Medulla oblongata (tissue), 1 donor: ENCODE measurements around the gene ATXN1.
"Not testable (repeated sequence)": the region's sequence is repeated elsewhere in the genome, so short reads cannot be mapped to it uniquely, and the experiment has no call there.

ENCODE experiments used
- DNase-seq: peaks from one replicate; pipeline ENCODE4 v3.0.0-alpha.2; 2015; ENCODE audit errors: extremely low spot score

ATXN1 gene

DNA sequence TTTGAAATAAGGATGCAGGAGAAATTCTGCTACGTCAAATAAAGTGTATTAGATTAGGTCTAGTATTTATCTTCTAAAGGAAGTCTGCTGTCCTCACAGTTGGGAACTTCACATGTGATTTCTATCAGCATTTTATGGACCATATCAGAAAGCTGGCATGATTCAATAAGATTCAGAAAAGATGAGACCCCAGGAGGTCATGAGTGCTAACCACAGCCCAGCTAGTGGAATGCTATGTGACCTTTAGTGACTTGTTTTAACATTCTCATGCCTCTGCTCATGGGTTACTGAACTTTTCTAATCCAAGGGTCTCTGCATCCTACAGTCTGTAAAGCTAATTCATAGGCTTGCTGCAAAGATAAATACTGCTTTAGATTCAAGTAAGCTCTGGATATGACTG, 372.8 kb downstream of the ATXN1 start:
- DNase-seq, result no peak

DNA sequence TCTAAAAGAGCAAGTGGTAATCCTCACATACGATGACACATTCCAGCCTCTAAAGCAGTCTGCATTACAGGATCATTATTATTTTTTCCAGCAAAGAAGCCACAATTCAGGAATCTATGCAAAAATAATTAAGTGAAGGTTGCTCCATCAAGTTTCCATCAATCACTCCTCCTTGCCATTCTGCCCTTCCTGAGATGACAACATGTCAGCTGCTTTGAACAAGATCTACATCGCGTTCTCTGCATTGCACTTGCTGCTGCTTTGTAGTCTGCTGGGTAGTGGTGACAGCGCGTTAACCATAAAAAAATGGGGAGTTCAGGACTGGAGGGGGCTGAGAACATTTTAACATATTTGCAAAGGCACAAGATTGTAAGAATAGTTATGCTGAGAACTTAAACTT, 375.2 kb downstream of the ATXN1 start:
- DNase-seq, result no peak

DNA sequence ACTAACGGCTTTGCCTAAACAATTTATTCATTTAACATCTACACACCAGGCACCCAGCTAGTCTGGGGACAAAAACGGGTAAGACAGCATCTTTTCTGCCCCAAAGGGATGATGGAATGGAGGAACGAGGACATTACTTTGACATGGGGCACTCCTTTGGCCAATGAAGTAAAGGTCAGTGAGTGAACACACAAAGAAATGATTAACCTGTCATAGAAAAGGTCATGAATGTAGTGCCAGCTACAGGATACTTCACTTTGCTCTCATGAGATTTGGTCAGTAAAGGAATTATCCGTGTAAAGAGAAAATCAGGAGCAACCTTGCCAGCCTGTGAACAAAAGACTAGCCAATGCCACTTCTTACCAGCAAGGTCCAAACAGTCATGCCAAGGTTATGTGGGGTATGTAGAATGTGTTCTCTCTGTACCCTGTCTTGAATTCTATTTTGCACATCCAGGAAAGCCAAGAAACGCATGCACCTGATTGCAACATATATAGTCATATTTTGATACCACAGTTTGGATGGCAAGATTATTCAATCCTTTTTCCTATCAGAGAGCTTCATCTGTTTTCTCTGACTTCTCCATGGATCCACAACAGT, 377.6 kb downstream of the ATXN1 start:
- DNase-seq, result no peak

DNA sequence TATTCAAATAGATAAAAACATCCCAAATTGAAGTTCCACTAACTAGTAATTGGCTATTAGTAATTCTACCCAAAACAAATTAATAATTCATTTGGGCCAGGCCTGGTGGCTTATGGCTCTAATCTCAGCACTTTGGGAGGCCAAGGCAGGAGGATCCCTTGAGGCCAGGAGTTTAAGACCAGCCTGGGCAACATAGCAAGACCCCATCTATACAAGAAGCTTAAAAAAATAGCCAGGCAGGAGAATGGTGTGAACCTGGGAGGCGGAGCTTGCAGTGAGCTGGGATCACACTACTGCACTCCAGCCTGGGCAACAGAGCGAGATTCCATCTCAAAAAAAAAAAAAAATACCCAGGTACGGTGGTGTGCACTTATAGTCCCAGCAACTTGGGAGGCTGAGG, 379.3 kb downstream of the ATXN1 start:
- DNase-seq, result not testable (repeated sequence)

DNA sequence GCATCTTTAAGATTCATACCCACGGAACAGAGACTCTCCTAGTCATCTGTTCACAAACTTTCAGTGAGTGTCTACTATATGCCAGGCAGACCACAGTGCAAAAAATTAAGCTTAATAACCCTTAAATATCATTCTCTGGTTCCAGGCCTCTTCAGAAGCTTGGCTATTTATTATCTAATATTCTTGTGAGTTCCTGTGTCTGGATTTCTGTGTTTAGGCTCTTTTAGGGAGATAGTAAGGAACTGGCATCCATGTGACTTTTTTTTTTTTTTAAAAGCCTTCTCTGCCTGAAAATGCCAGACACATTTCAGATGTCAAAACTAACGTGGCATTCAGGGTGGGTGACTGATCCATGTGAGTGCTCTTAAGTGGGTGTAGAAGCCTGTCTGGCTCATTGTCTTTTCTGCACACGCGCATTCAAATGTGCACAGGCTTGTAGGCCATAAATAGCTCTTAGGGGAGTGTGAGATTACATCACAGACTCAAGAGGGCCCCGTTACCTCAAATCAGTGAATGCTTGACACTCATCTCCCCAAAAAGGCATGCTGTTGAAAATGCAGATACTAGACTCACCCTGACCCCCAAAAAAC, 380.9 kb downstream of the ATXN1 start:
- DNase-seq, result no peak

DNA sequence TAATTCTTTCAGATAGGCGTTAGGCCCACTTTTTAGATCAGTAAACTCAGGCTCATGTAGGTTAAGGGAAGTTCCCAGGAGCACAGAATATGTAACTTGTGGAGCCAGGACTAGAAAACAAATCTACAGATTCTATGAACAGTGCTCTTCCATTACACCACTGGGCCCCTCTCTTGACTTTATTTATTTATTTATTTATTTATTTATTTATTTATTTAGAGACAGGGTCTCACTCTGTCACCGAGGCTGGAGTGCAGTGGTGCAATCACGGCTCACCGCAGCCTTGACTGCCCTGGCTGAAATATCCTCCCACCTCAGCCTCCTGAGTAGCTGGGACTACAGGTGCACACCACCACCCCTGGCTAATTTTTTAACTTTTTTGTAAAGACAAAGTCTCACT, 382.9 kb downstream of the ATXN1 start:
- not testable (repeated sequence) for DNase-seq

DNA sequence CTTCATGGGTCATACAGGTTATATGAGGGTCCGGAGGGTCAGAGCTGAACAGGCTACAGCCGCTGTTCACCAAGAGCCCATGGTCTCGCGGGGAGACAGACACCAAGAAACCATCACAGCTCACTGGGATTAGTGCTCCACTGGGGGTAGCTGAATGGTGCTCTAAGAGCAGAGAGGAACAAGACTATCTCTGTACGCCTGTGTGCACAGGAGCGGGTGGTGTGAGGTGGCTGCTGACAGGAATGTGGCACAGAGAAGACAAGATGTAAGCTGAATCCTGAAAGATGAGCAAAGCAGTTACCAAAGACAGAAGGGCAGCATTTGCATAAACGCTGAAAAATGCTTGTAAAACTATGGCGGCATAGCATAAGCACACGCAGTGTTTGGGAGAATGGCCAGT, 383.8 kb downstream of the ATXN1 start:
- no peak for DNase-seq

DNA sequence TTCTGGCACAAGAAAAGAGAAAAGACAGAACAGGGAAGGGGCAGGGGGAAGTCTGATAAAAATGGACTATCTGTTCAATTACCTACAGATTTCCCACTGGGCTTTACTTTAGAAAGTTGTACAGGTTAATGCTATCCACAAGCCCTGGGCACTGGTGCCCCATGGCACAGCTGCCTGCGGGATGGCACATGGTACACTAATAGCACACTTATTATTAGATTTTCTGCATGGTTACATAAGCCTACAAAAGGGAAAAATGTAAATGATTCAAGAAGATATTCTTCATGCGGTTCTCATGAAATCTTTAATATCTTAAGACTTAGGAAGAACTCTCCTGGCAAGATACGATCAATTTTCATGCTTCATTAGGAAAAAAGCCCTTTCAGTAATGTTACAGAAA, 385.4 kb downstream of the ATXN1 start:
- DNase-seq, result no peak

DNA sequence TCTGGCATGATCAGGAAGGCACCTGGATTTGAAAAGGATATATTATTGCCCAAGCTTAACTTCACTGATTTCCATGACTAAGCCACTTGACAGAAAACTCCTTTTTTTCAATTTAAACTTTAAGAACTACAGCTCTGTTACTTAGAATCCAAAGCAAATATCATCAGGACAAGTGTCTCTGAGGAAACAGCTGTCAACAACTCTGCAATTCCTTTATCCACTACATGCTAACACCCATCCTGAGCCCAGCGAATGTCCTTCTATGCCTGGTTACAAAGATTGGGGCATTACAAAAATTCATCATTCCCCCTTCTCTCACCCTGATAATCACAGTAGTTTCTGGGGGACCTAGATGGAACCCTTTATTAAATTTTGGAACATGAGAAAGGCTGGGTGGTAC, 386.1 kb downstream of the ATXN1 start:
- no peak for DNase-seq

DNA sequence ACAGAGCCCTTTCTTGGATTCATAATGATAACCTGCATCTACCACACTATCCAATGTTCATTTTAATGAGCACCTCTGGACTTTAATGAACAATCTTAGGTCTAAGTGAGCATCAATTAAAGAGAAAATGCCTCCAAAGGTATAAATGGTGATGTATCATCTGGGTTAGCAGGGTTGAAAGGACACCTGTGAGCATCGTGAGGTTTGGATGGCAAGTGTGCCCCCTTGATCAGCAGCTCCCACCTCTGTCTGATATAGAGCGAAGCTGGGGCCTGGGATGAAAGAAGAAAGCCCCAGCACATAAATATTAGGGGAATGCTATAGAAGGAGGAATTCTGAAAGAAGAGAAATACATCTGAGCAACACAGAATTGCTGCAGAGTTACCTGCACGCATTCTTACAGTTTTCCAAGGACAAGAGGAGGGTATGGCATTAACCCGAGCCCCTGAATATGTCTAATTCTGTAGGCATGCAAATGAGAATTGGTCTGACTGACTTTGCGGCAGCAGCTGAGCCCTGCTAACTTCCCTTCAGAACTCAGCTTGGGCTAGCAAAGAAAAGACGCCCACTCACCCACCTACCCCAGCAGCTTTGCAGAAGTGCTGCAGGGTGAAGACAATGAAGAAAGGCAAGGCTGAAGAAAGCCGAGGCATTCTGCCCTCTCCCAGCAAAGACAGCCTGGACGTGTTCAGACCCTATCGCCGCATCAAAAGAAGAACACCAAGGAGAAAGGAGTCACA, 386.6 kb downstream of the ATXN1 start:
- DNase-seq, result no peak

DNA sequence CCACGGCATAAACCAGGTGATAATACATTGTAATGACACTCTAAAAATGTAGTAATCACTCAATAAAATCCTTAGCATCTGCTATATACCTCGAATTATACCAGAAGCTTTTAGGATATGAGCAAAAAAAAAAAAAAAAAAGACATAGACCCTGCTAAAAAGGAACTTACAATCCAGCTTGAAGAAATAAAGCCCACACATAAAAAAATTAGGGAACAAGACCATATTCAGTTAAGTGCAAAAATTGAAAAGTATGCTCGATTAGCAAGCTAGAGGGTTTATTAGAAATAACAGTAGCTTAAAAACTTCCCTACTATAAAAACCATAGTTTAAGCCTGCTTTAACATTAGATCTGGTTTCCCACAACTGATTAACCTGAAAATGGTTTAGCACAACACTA, 387.2 kb downstream of the ATXN1 start:
- DNase-seq, result no peak

DNA sequence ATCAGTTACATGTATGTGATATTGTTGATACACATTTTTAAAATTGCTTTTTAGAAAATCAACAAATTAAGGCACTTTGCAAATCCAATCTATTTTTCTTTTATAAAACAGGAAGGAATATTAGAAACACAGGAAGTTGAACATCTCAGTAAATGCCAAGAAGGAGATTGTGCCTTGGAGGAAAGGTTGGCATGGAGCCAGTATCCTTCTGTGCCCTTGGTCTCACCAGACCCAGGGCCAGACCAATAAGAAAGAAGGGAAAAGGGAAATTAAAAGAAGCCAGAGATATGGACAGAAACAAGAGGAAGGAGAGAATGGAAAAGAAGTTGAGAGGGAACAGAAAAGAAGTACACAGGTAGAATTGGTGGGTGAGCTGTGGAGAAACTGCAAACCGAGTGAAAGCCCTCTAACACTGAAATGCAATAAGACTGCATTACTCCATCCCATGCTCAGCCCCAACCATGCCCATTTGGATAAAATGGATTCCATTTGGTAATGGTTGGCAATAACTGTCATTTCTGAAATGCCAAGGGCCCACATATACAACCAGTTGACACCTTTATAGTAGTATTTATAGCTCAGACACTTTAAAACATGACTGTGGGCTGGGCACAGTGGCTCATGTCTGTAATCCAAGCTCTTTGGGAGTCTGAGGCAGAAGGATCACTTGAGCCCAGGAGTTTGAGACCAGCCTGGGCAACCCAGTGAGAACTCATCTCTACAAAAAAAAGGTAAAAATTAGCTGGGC, 389.1 kb downstream of the ATXN1 start:
- no peak for DNase-seq

DNA sequence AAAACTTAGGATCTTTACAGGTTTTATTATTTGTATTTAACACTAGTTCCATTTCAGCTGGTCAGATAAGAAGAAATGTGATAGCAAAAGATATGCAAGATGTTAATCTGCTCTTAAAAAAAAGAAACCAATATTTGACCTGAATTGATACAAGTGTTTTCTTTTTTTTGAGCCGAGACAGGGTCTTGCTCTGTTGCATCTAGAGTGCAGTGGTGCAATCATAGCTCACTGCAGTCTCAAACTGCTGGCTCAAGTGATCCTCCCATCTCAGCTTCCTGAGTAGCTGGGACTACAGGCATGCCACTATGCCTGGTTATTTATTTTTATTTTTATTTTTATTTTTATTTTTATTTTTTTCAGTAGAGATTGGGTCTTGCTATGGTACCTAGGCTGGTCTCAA, 389.9 kb downstream of the ATXN1 start:
- no peak for DNase-seq

DNA sequence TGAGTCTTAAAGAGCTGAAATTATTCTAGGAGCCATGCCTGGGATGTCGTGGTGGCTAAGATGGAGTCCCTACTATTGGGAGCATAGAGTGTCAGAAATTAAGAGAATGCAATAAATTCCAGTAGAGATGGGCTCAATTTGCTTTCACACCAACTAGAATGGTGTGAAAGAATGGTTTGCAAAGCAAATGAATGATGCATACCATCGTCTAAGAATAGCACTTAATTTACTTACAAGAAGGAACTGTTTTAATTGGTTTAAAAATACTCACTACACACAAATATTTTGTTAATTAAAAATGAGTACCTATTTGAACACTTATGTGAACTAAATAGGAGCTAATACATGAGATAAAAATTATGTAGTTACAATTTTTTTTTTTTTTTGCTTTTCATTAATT, 390.3 kb downstream of the ATXN1 start:
- DNase-seq, result no peak

DNA sequence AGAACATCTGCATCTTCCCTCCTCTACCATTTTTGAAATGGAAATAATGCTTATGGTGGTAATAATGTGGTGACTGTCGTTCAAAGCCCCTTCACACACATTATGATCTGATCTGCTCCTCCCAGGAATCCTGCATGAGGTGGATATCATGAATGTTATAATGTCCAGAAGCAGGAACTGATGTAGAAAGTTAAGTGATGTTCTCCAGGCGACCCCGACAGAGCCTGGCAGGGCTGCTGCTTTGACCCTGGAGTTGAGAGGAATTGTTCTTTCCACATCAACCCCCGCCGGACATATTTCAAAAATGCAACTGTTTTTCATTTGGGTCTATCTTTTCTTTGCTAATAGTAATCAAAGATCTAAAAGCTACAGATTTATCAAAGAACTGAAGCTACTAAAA, 391.3 kb downstream of the ATXN1 start:
- DNase-seq, result no peak

DNA sequence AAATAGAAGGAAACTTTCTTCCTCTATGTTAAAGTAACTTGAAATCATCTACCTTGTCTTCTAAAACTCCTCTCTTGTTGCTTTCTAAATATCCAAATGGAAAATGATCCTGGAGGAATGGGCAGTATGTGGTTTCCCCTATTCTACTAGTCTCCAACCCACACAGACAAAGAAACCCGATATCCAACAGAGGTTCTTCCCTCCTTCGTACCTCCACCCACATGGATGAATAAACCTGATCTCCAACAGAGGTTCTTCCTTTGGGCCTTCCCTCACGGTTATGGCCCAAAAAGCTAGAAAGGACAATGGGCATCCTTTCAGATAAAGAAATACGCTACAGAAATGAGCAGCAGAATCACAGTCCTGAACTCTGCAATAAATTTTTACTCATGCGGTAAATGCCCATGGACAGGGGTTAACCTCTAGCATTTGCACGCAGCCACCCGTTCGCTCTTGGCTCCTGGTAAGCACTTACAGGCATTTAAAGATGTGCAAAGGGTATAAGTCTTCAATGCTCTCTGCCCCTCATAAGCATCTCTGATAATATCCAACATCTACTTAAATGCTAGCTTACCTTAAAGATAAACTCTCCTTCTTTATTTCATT, 392.0 kb downstream of the ATXN1 start:
- no peak for DNase-seq

DNA sequence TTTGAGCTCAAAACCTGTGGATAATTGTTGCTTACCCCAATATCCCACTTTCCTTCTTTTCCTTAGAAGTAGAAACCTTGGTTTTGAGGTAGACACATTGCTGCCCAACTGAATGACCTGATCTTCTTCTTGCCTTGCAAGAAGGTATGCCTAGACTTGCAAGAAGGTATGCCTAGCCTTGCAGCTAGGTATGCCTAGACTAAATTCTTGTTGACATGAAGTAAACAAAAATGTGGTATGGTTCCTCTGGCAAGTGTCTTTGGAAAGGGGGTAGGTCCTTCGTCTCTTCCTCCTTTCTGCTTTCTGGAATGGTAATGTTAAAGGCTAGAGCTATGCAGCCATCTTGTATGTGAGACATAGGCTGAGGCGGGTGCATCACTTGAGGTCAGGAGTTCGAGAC, 393.7 kb downstream of the ATXN1 start:
- no peak for DNase-seq

DNA sequence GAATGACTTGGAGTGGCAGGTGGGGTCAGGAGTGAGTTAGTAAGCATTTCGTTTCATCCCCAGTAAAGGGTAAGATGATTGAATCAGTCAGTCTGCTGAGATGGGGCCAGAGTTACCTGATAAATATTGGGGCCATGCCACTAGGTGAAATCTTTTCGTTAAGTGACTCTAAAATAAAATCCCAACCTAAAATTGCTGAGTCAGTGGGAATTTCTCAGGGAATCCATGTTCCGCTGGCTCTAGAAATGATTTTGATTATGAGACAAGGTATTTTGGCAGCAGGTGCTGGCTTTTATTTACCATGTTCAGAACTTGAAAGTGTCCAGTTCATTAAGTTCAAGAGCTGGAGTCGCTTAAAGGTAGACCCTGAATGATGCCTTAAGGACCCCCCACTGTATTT, 397.5 kb downstream of the ATXN1 start:
- DNase-seq, result no peak

DNA sequence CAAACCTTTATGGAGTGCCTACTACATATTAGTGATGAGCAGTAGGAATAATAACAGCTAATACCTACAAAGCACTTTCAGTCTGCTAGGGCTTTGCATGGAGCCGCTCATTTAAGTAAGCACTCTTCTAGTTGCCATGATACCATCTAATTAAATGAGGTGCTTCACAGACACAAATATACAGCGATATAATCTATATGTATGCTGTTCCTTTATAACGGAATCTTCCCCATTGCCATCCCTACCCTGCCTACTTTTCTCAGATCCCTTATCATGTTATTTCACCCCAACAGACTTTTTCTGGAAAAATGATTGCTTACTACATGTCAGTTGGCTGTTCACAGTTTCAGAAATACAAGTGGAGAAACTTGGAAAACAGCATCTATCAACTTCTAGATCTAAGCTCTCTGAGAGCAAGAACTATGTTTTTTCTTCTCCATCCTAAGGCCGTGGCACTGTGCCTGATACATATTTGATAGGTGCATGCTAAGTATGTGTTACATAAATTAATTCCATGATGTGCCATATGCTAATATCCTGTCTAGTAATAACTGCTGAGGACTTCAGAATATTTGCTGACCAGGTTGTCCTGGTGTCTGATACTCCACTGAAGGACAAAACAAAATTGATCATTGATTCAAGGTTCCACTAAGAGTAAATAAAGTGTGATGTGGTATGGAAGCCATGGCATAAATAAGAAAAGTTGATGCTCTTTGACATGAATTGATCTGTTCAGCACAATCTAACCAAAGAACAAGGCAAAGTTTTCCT, 398.3 kb downstream of the ATXN1 start:
- no peak for DNase-seq

DNA sequence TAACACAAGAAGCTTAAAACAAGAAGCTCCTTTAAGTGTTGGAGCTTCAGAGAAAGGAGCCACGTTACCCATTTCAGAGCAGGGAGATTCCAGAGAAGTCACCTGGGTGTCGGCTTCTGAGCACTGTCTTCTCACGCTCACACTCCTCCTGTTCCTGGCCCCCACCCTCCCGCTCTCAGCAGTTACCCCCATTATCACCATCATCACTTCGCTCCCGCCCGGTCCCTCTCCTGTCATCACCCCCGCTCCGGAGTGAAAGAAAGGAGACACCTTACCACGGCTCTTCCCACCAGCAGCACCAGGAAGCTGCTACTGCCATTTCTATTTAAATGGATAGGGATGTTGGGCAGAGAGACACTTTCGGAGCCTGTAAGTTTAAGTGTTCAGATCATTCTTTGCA, 399.0 kb downstream of the ATXN1 start:
- DNase-seq, result no peak

DNA sequence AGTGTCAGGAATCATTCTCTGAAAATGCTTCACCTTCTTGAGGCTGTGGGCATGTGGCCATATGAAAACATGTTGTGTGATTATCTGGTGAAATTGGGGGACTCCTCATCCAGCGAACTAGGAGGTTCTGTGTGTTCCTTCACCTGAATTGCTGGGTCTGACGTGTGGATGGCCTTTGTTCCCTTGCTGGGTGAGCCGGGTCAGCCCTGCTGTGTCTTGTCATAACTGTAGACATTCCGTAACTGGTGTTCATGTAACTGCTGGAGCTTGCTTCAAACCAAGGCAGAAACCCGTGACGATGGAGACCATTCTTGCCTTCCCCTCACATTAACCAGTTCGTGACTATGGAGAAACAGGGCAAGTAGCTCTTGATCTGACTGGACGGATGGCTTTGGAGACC, 399.4 kb downstream of the ATXN1 start:
- no peak for DNase-seq

DNA sequence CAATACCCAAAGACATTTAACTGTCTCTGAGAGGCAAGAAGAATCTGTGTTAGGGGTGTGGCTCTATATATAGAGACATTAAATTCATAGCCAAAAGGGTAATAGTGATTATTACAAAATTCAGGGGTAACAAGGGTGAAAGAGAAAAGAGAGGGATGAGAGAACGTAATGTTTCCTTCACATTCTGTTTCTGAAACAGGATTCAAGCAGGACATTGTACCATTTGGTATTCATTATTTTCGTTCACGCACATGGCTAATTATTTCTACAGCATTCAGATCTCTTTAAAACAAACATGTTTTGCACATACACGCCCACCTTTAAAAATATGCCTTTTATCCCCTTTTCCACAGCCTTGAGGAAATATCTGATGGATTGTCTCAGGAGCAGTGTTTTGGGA, 400.1 kb downstream of the ATXN1 start:
- DNase-seq, result no peak
